ENCODE measurements around the gene CD2AP.

Gene CD2AP

GRCh38 chr6:47573109-47573508 lies 95.5 kb downstream of the CD2AP start:
- DNase-seq: no peak

GRCh38 chr6:47574789-47575188 lies 97.2 kb downstream of the CD2AP start:
- no peak for DNase-seq

GRCh38 chr6:47579040-47579439 lies 101.5 kb downstream of the CD2AP start:
- DNase-seq: no peak

- DNase-seq: no peak
These were observed 104.0 kb downstream of the CD2AP start for GRCh38 chr6:47581591-47581990.

GRCh38 chr6:47587493-47587892 lies 109.9 kb downstream of the CD2AP start:
- no peak for DNase-seq

- DNase-seq: no peak
These were observed 114.7 kb downstream of the CD2AP start for GRCh38 chr6:47592131-47592840.

- no peak for DNase-seq
These were observed 116.4 kb downstream of the CD2AP start for GRCh38 chr6:47593979-47594378.

GRCh38 chr6:47595785-47596184 lies 118.2 kb downstream of the CD2AP start:
- DNase-seq: no peak

GRCh38 chr6:47598367-47598766 lies 120.8 kb downstream of the CD2AP start:
- DNase-seq: no peak

- no peak for DNase-seq
These were observed 121.9 kb downstream of the CD2AP start for GRCh38 chr6:47599512-47599911.

- DNase-seq: no peak
These were observed 125.6 kb downstream of the CD2AP start for GRCh38 chr6:47603227-47603626.

GRCh38 chr6:47603995-47604394 lies 126.4 kb downstream of the CD2AP start:
- DNase-seq: no peak

- DNase-seq: no peak
These were observed 144.4 kb downstream of the CD2AP start for GRCh38 chr6:47621838-47622449.

- no peak for DNase-seq
These were observed 149.2 kb downstream of the CD2AP start for GRCh38 chr6:47626782-47627181.

- no peak for DNase-seq
These were observed 151.1 kb downstream of the CD2AP start for GRCh38 chr6:47628448-47629272.

GRCh38 chr6:47629954-47630353 lies 152.4 kb downstream of the CD2AP start:
- DNase-seq: no peak

- no peak for DNase-seq
These were observed 153.0 kb downstream of the CD2AP start for GRCh38 chr6:47630587-47630986.

- DNase-seq: peak; percentile 7
These were observed 153.7 kb downstream of the CD2AP start for GRCh38 chr6:47631269-47631772.

- DNase-seq: no peak
These were observed 154.2 kb downstream of the CD2AP start for GRCh38 chr6:47631797-47632196.

GRCh38 chr6:47633141-47633540 lies 155.6 kb downstream of the CD2AP start:
- no peak for DNase-seq

- no peak for DNase-seq
These were observed 156.8 kb downstream of the CD2AP start for GRCh38 chr6:47634210-47635047.

GRCh38 chr6:47646689-47647088 lies 169.1 kb downstream of the CD2AP start:
- DNase-seq: no peak

- DNase-seq: no peak
These were observed 169.6 kb downstream of the CD2AP start for GRCh38 chr6:47647188-47647587.
